ENCODE results near the gene DLGAP1.

GRCh38 chr18:4430836-4431235 lies 24.3 kb downstream of the DLGAP1 start:
- TF ChIP-seq CTCF (IDR thresholded peaks at IDR 0.05; ENCODE audit: low read depth, low read length) (no peak), EZH2phosphoT487 (IDR thresholded peaks at IDR 0.05; ENCODE audit: low read depth) (no peak)
